Uterus (tissue), 4 donors: ENCODE data around the gene STARD7. TPM values are rescaled to one million over a fixed set of nuclear protein-coding genes. Genes with fewer than 3 reads are reported as not detected.

ENCODE experiments used
- DNase-seq, 2 donors: peaks; one replicate each; pipeline ENCODE4 v3.0.0-alpha.2; 2019 to 2020
- H3K27ac ChIP-seq, 2 donors: fragments of 200-600 bp; sonication (generic); 1 replicate in 1 of 2; 2 replicates in 1 of 2; pipeline ENCODE4 v1.5.1; 2016 to 2018
- H3K27me3 ChIP-seq, 2 donors: fragments of 200-600 bp; sonication (generic); one replicate each; pipeline ENCODE4 v1.5.1; 2018 to 2019; ENCODE audit warnings: control low read depth in 1 of 2
- H3K36me3 ChIP-seq, 2 donors: fragments of 200-600 bp; sonication (generic); one replicate each; pipeline ENCODE4 v1.5.1; 2019; ENCODE audit warnings: control low read depth in 1 of 2
- H3K4me1 ChIP-seq, 2 donors: fragments of 200-600 bp; sonication (generic); one replicate each; pipeline ENCODE4 v1.5.1; 2018 to 2019; ENCODE audit warnings: control low read depth in 1 of 2
- H3K4me3 ChIP-seq, 2 donors: fragments of 200-600 bp; sonication (generic); 1 replicate in 1 of 2; 2 replicates in 1 of 2; pipeline ENCODE4 v1.5.1; 2018 to 2019; ENCODE audit warnings: mild to moderate bottlenecking in 1 of 2
- H3K9me3 ChIP-seq, 2 donors: fragments of 200-600 bp; sonication (generic); one replicate each; pipeline ENCODE4 v1.5.1; 2019; ENCODE audit warnings: control low read depth in 1 of 2
- POLR2A ChIP-seq, 2 donors: fragments of 450-650 bp; IDR thresholded peaks; one replicate each; pipeline ENCODE4 v1.6.1; 2016; ENCODE audit warnings: antibody characterized with exemption in 2 of 2, mild to moderate bottlenecking in 1 of 2, moderate library complexity in 1 of 2
- intact Hi-C: fragments of 100-400 bp; cut with DNase I; formaldehyde crosslinking; loops from one replicate; pipeline ENCODE4 v1.15.1; 2023; ENCODE audit warnings: low total_unique reads
- total RNA-seq, 4 donors: library from RNA; depleted of rRNA in 3 of 4; stranded (reverse); fragments of >200 nt in 3 of 4; gene quantifications; one replicate each; pipeline versions ENCODE4 v1.1.0 to v1.2.4, GENCODE V29; 2014 to 2023
- TF ChIP-seq, protein P1 (sequence below), 4 experiments: fragments of 200-600 bp in 2 of 4; fragments of 450-650 bp in 2 of 4; sonication (generic) in 2 of 4; IDR thresholded peaks; one replicate each; pipeline ENCODE4 v1.5.1; 2016 to 2019; ENCODE audit warnings: antibody characterized with exemption in 4 of 4, mild to moderate bottlenecking in 2 of 4, moderate library complexity in 1 of 4
- donor health status: DM: yes; HTN: yes; CAD: no.

STARD7 gene
- total RNA-seq, 4 donors from 2014 or later, result 53.5 to 128 (median 76.4) TPM

DNA sequence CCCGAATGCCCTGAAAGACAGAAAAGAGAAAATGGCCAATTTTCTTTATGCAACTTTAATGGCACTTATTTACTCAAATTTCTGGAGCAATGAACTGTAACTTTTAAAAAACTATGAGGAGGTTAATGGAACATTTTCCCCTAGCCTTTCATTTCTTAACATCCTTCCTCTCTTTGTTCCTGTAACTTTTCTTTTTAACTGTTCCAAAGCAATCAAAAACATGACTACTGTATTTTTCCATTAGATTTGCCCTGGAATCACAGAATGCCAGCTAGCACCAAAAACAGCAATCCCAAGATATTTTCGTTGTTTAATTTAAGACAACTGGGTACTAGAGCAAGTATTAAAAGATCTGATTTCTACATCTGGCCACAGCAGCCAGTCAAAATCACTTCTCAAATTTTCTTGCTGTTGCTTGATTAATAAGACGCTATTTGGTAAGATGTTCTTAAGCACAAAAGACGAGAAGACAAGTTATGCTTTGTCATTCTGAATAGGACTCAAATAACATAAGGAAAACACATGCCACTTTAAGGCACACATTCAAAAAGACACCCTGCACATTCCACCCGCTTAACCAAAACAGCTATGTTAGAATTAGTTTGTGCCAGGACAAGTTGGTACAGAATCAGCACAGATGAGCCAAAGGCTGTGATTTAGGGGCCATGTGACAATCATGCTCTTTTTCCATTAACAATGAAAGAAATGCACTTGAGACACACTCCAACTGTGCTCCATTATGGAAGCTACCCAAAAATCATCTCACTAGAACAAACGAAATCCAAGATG is 3.6 kb downstream of the STARD7 start:
- H3K4me1 ChIP-seq, result peaks cover 5 to 9% of the 10 kb centered on the region in 2 donors
- no peak for DNase-seq
- H3K9me3 ChIP-seq, result no peaks in the 10 kb centered on the region
- intact Hi-C loops, result loop anchor here (5.0 kb wide), 1 partner anchor 52 kb away; no protein-coding TSS in a partner anchor
- TF ChIP-seq POLR2A (IDR thresholded peaks at IDR 0.05), result no peak
- TF ChIP-seq, protein P1, sequence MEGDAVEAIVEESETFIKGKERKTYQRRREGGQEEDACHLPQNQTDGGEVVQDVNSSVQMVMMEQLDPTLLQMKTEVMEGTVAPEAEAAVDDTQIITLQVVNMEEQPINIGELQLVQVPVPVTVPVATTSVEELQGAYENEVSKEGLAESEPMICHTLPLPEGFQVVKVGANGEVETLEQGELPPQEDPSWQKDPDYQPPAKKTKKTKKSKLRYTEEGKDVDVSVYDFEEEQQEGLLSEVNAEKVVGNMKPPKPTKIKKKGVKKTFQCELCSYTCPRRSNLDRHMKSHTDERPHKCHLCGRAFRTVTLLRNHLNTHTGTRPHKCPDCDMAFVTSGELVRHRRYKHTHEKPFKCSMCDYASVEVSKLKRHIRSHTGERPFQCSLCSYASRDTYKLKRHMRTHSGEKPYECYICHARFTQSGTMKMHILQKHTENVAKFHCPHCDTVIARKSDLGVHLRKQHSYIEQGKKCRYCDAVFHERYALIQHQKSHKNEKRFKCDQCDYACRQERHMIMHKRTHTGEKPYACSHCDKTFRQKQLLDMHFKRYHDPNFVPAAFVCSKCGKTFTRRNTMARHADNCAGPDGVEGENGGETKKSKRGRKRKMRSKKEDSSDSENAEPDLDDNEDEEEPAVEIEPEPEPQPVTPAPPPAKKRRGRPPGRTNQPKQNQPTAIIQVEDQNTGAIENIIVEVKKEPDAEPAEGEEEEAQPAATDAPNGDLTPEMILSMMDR (IDR thresholded peaks at IDR 0.05), result no peak
- H3K27me3 ChIP-seq, result no peaks in the 10 kb centered on the region
- H3K27ac ChIP-seq, result peak overlapping the region in 1 of 2 donors; percentile 47
- H3K36me3 ChIP-seq, result no peaks in the 10 kb centered on the region
- H3K4me3 ChIP-seq, result peak overlapping the region in 1 of 2 donors; percentile 1

GRCh38 chr2:96203130-96204028 is 5.2 kb downstream of the STARD7 start:
- H3K27ac ChIP-seq, result peak overlapping the region in 1 of 2 donors; percentile 58

DNA sequence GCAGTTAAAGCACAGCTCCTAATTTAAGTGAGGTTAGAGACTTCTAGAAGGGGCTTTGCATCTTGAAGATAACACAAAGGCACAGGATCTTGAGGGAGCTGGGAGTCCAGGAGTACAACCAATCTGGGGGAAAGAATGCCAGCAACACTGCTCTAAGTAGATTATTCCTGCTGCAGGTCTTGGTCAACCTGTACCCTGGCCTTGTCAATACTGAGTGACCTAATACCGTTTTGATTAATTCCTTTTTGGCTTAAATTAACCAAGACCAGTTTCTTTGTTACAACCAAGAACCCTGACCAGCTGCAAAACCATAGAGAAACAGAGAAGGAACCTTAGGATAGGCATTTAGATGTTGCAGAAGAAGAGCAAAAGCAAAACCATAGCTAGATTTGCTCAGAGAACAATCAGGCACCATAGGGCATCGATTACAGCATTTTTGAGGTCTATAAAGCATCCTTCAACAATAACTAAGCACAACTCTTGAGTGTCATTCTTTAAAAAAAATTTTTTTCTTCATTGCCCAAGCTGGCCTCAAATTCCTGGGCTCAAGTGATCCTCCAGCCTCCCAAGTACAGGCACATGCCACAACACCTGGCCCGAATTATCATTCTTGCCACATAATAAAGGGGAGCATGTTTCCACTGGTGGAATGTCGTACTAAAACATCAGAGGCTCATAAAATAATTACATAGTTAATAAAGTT is 6.3 kb downstream of the STARD7 start:
- intact Hi-C loops, result no loop called here
- no peak for TF ChIP-seq POLR2A (IDR thresholded peaks at IDR 0.05)
- TF ChIP-seq, protein P1 (IDR thresholded peaks at IDR 0.05), result no peak
- Histone ChIP-seq H3K27me3 (no peaks in the 10 kb centered on the region), H3K36me3 (no peaks in the 10 kb centered on the region), H3K9me3 (no peaks in the 10 kb centered on the region), H3K27ac (peak overlapping the region in 1 of 2 donors; percentile 0), H3K4me3 (no peak overlapping the region), H3K4me1 (peaks cover 5 to 14% of the 10 kb centered on the region in 2 donors)
- DNase-seq, result no peak

More at GRCh38 chr2:96203130-96204028, 5.2 kb downstream of the STARD7 start:
- Histone ChIP-seq H3K4me1 (peaks cover 5 to 14% of the 10 kb centered on the region in 2 donors), H3K36me3 (no peaks in the 10 kb centered on the region), H3K27me3 (no peaks in the 10 kb centered on the region), H3K4me3 (no peak overlapping the region), H3K9me3 (no peaks in the 10 kb centered on the region)
- no peak for TF ChIP-seq POLR2A (IDR thresholded peaks at IDR 0.05)
- TF ChIP-seq, protein P1 (IDR thresholded peaks at IDR 0.05), result no peak
- DNase-seq, result no peak
- intact Hi-C loops, result no loop called here

GRCh38 chr2:96201338-96201737 is 7.3 kb downstream of the STARD7 start:
- intact Hi-C loops, result no loop called here

More at GRCh38 chr2:96201338-96201737, 7.3 kb downstream of the STARD7 start:
- TF ChIP-seq, protein P1 (IDR thresholded peaks at IDR 0.05), result no peak
- no peak for TF ChIP-seq POLR2A (IDR thresholded peaks at IDR 0.05)
- H3K27ac ChIP-seq, result no peak overlapping the region
- H3K4me1 ChIP-seq, result peaks cover 5 to 14% of the 10 kb centered on the region in 2 donors
- no peak overlapping the region for H3K4me3 ChIP-seq
- H3K36me3 ChIP-seq, result no peaks in the 10 kb centered on the region
- H3K9me3 ChIP-seq, result no peaks in the 10 kb centered on the region
- no peak for DNase-seq
- H3K27me3 ChIP-seq, result no peaks in the 10 kb centered on the region
